SKM-1 treated with dmso at 0.1 percent for 144 hours (cell line): ENCODE data around the gene LDHAL6B.
A peak's percentile ranks its signal among the peaks of the same experiment; 100 is the strongest.

Source experiments
- DNase-seq: peaks from one replicate; lab custom pipeline; 2025; ENCODE audit not compliant: unreplicated experiment; lab: John Stamatoyannopoulos, UW

The LDHAL6B gene

GRCh38 chr15:59216911-59217310, 10.3 kb downstream of the LDHAL6B start:
- DNase-seq: no peak

- no peak for DNase-seq
Observed at GRCh38 chr15:59217876-59218498, 11.3 kb downstream of the LDHAL6B start.

- DNase-seq: no peak
Observed at GRCh38 chr15:59218710-59219109, 12.1 kb downstream of the LDHAL6B start.

DNA sequence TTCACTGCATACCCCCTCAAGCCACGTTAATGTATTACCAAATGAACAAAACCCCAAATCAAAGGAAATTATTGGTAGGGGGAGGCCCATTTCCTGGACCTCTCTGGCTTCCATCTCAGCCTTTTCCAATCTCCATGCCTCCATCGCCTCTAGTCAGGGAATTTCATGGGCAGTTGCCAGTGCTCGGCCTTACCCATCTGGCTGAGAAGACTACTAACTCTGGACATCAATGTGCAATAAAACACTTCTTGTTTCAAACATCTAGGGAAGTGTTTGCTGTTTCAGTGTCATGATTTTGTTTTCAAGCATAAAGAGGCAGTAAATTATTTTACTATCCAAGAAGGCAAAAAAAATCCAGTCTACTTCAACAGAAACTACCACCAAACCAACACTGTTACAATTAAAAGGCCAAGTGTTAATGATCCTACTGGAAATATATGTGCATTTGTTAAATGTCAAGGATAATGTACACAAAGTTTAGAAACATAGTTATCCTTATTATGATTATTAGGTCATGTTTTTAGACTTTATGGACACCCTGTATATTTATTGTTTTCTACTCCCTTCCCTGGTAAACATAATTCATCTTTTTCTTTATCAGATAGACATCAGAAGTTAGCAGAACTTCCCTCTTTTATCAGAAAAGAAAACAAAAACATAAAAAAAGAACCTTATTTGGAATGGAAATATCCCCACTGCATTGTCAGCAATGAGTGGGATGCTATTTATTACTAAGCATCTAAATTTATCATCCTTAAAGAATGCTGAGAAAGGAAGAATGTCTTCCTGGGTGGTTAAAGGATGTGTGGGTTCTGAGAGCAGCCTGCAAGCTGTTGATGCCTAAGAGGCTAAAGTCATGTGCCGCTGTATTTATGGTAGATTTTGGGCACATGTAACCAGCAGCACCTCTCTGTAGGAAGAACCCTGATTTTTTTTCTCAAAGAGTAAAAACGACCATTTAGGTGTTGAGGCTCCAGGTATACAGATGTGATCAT, 15.2 kb downstream of the LDHAL6B start:
- DNase-seq: no peak

DNA sequence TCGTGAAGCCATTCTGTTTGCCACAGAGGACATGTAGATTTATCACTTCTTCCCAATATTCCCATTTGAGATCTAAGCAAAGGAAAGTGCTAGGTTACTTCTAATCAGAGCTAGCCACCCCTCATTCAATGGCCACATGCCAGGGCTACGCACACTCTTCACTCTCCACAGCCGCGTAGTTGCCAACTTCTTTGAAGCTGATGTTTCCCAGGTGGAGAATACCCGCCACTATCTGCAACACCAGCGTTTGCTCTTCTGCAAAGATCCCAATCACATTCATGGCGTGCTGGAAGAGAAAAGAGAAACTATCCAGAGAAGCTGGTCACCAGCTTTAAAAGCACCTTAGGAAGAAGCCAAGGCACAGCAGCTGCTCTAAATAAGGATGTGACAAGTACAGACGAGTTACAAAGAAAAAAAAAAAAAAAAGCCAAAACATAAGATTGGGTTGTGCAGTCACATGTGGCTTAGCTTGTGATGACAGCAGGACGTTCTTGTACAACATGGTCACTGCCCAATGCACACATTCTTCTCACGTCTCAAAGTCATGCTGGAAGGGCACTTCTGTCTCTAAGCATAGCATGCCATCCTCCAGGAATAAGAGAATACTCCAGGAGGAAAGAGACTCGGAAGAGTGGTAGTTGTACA, 16.4 kb downstream of the LDHAL6B start:
- no peak for DNase-seq

GRCh38 chr15:59223736-59224135, 17.1 kb downstream of the LDHAL6B start:
- DNase-seq: no peak

DNA sequence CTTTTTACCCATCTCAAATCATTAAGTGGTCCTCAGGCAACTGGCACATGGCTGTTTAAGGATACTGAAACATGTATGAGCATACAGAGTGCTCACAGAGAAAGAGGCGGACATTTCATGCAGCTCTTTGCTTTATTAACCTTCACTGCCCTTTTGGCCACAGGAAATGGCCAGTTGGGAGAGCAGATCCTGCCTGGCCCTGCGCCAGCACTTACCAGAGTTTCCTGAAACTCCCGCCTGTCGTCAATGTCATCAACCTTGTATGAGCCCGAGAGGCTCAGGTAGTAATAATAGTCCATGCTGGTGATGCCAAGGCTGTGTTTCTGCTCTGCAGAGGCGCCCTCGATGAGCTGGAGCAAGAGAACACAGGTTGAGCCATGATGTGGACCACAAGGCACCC, 17.8 kb downstream of the LDHAL6B start:
- DNase-seq: no peak

GRCh38 chr15:59227021-59227420, 20.4 kb downstream of the LDHAL6B start:
- DNase-seq: no peak

- DNase-seq: no peak
Observed at GRCh38 chr15:59229015-59229414, 22.4 kb downstream of the LDHAL6B start.

- no peak for DNase-seq
Observed at GRCh38 chr15:59229453-59229852, 22.8 kb downstream of the LDHAL6B start.

DNA sequence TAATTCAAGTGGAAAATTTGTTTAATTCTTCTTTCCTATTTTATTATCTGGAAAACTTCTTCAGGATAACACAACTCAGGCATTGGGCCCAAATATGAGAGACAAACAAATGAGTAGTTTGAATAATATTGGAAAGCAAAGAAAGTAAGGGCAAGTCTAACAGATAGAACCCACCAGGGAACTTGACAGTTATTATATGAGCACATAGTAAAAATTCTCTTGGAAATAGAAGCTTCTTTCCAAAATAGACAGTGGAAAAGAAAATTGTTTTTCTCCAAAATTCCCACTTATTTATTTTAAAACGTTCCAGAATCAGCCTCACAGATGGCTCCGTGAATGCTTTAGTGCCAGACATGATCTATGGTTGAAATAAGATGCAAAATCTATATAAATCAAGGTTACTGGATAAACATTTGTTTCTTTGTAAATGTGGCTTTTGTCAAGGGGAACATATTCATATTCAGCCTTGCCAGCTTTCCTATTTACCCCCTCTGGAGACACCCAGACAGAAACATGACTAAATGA, 23.9 kb downstream of the LDHAL6B start:
- DNase-seq: no peak

GRCh38 chr15:59232476-59232875, 25.8 kb downstream of the LDHAL6B start:
- no peak for DNase-seq

DNA sequence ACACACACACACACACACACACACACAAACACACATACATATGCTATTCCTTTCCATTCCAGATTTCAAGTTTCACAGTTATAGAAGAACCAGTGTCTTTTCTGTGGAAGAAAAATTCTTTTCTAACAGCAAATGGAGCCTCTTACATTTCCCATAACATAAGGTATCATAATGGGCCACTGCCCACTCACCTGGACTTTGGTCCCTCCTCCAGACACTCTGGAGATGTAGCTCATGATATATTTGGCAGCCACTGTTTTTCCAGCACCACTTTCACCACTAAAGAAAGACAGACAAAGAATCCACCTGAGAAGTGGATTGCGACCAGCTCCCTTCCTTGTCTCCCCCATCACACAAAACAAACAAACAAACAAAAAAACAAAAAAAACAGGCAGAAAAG, 29.8 kb downstream of the LDHAL6B start:
- no peak for DNase-seq

DNA sequence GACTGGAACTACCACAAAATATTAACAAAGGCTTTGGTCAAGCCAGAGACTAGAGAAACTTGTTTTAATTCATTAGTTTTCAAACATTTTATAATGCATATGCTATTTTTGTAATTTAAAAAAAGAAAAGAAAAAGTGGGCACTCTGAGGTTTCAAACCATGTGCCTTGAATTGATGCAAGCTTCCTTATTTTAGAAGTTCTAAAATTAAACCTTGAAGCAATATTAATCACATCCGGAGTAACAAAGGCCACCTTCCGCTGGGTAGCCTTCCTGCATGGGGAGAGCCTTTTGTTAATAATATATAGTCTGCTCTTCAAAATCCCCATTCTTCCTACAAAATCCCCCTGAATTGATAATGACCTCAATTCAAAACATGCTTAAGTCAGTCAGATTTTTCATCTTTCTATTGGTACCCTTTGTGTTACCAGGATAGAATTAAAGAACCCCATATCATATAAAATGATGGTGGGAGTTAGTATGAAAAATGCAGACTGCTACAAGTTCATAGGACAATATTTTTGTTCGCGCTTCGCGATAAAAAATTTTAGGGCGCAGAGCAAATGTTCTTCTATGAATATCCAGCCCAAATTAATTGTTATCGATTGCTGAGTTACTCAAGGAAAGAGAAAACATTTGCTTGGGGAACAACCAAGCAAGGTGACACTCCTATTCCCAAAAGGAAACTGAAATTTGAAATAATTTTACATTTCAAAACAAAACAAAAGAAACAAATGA, 30.6 kb downstream of the LDHAL6B start:
- peak; percentile 57 for DNase-seq

GRCh38 chr15:59237924-59238331, 31.3 kb downstream of the LDHAL6B start:
- DNase-seq: peak; percentile 45

GRCh38 chr15:59240036-59240435, 33.4 kb downstream of the LDHAL6B start:
- no peak for DNase-seq

DNA sequence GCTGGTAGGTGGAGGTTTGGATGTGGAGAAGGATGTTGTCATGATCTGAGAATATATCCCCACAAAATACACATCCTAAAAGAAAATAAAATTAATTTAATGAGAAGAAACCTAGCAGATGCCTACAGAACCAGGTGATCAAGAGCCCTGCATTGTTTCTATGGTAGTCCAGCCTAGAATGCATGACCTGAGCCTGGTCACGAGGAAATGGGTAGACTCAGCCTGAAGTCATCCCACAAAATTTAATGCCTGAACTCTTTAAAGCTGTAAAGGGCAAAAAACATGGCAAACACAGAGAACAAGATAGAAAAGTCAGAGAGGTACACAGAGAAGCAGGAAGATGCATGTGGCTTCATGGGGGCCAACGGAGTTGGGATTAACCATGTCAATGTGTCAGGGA, 36.0 kb downstream of the LDHAL6B start:
- DNase-seq: no peak

- no peak for DNase-seq
Observed at GRCh38 chr15:59243622-59244021, 37.0 kb downstream of the LDHAL6B start.

GRCh38 chr15:59244337-59244736, 37.7 kb downstream of the LDHAL6B start:
- no peak for DNase-seq

DNA sequence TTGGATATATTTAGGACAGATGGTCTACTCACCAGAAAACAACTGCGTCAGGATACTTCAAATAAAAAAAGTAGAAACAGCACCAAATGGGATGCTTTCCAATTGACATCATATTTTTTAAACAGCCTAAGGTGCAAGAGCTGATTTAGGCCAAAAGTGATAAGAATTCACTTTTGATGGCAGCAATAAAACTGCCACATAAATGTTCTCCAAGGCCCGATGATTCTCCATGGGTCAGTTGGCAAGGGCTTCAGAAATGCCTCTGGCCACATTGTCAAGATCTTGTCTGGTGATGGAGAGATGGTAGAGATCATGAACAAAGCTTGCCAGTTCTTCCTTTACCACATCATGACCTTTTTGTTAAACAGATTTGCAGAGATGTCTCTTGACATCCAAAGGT, 38.9 kb downstream of the LDHAL6B start:
- DNase-seq: no peak

DNA sequence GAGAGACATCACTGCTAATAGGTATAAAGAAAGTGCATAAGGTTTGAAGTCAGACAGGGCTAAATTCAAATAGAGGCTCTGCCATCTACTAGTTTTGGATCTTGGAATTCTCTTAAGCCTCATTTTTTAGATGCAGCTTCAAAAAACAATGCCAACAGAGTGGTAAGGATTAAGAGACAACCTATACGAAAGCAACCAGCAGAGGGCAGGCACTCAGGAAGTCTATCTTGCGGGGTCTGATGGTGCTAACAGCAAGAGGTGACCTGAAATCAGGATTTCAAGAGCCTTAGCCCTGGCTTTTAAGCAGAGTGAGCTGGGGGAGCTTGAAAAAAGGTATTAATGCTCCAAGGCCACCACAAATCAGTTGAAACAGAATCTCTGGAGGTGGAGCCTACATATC, 40.7 kb downstream of the LDHAL6B start:
- peak; percentile 42 for DNase-seq
